Gastroesophageal sphincter (tissue), 3 donors: ENCODE measurements around the gene PDHB.

ENCODE experiments used
- CTCF ChIP-seq, 4 experiments: fragments of 200-600 bp in 2 of 4; fragments of 450-650 bp in 2 of 4; sonication (generic) in 1 of 4; IDR thresholded peaks; one replicate each; pipeline ENCODE4 v1.5.1; 2017 to 2019; ENCODE audit warnings: antibody characterized with exemption in 4 of 4, mild to moderate bottlenecking in 2 of 4, moderate library complexity in 2 of 4
- EP300 ChIP-seq: sonication (generic); formaldehyde crosslinking; IDR thresholded peaks from one replicate; pipeline ENCODE4 v1.6.1; 2017; ENCODE audit warnings: antibody characterized with exemption, mild to moderate bottlenecking
- POLR2A ChIP-seq, 2 donors: fragments of 450-650 bp; IDR thresholded peaks; one replicate each; pipeline ENCODE4 v1.6.1; 2017; ENCODE audit warnings: antibody characterized with exemption in 2 of 2, mild to moderate bottlenecking in 2 of 2, moderate library complexity in 1 of 2
- POLR2AphosphoS5 ChIP-seq: sonication (generic); formaldehyde crosslinking; IDR thresholded peaks from one replicate; pipeline ENCODE4 v1.6.1; 2017; ENCODE audit warnings: antibody characterized with exemption

- TF ChIP-seq CTCF (IDR thresholded peaks at IDR 0.05) (no peak), POLR2A (IDR thresholded peaks at IDR 0.05) (no peak), POLR2AphosphoS5 (no peak), EP300 (no peak)
These were observed 30.0 kb downstream of the PDHB start for GRCh38 chr3:58403513-58404109.
